GM12874 (cell line): ENCODE results near the gene MMP25.

Source experiments
- TF ChIP-seq, protein P1 (sequence below): IDR thresholded peaks from 2 replicates; pipeline ENCODE4 v1.5.1; 2011; ENCODE audit warnings: low read depth, mild to moderate bottlenecking, control low read depth, low read length, moderate library complexity; ENCODE audit not compliant: insufficient read depth

The MMP25 gene

DNA sequence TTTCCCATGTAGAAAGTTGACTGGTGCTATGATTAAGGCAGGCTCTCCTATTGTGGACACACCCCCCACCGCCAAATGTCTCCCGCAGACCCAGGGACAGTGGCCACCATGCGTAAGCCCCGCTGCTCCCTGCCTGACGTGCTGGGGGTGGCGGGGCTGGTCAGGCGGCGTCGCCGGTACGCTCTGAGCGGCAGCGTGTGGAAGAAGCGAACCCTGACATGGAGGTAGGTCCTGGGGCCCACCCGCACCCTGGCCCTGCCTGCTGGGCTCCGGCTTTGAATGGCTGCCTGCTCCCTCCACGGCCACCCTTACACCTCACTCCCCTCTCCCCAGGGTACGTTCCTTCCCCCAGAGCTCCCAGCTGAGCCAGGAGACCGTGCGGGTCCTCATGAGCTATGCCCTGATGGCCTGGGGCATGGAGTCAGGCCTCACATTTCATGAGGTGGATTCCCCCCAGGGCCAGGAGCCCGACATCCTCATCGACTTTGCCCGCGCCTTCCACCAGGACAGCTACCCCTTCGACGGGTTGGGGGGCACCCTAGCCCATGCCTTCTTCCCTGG is 3.6 kb downstream of the MMP25 start:
- TF ChIP-seq, protein P1, sequence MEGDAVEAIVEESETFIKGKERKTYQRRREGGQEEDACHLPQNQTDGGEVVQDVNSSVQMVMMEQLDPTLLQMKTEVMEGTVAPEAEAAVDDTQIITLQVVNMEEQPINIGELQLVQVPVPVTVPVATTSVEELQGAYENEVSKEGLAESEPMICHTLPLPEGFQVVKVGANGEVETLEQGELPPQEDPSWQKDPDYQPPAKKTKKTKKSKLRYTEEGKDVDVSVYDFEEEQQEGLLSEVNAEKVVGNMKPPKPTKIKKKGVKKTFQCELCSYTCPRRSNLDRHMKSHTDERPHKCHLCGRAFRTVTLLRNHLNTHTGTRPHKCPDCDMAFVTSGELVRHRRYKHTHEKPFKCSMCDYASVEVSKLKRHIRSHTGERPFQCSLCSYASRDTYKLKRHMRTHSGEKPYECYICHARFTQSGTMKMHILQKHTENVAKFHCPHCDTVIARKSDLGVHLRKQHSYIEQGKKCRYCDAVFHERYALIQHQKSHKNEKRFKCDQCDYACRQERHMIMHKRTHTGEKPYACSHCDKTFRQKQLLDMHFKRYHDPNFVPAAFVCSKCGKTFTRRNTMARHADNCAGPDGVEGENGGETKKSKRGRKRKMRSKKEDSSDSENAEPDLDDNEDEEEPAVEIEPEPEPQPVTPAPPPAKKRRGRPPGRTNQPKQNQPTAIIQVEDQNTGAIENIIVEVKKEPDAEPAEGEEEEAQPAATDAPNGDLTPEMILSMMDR: no peak

- TF ChIP-seq, protein P1: no peak
Observed at GRCh38 chr16:3050487-3050886, 4.1 kb downstream of the MMP25 start.

DNA sequence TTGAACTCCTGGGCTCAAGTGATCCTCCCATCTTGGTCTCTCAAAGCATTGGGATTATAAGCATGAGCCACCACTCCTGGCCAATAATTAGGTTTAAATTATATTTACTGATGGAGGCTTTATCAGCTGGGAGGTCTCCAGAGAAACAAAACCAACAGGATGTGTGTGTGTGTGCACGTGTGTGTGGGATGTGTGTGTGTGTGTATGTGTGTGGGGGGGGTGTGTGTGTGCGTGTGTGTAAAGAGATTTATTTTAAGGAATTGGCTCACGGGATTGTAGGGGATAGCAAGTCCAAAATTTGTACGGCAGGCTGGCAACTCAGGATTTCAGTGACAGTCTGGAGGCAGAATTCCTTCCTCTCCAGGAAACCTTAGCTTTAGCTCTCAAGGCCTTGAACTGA is 4.6 kb downstream of the MMP25 start:
- TF ChIP-seq, protein P1: no peak

- TF ChIP-seq, protein P1: no peak
Observed at GRCh38 chr16:3051494-3051893, 5.1 kb downstream of the MMP25 start.

GRCh38 chr16:3054965-3055733 is 8.8 kb downstream of the MMP25 start:
- TF ChIP-seq, protein P1: no peak

DNA sequence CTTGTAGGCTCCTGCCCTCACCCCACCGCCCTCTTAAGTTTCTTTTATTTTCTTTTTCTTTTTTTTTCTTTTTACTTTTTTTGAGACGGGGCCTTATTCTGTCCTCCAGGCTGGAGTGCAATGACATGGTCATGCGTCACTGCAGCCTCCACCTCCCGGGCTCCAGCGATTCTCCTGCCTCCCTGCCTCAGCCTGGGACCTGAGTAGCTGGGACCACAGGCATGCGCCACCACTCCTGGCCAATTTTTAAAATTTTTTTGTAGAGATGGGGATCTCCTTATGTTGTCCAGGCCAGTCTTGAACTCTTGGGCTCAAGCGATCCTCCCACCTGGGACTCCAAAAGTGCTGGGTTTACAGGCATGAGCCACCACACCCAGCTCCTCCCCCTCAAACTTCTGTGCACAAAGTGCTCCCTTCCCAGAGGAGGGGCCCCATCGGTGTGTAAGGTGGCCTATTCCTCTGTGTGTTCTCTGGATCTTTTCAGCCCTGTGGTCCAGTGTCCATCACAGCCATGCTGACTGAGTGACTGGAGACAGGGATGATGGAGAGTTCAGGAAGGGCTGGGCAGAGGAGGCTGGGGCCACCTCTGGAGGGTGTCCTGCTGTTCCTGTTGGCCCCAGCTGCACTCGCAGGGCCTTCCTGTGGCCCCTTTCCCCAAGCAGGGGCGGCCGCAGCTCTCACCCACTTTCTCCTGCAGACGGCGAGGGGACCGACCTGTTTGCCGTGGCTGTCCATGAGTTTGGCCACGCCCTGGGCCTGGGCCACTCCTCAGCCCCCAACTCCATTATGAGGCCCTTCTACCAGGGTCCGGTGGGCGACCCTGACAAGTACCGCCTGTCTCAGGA is 10.2 kb downstream of the MMP25 start:
- TF ChIP-seq, protein P1: no peak
